ENCODE measurements around the gene MOCS1. TPM values are rescaled to one million over a fixed set of nuclear protein-coding genes. Genes with fewer than 3 reads are reported as not detected.

Gene MOCS1
- total and polyA plus RNA-seq, 9 of the 15 experiments (the other 6 are each of a cell fraction or from before 2014, with no cell fraction given), result 0.69 to 12.7 (median 8.7) TPM

- TF ChIP-seq ZNF592 (IDR thresholded peaks at IDR 0.05) (no peak), ZEB2 (IDR thresholded peaks at IDR 0.05) (no peak), TRIM25 (IDR thresholded peaks at IDR 0.05; ENCODE audit: borderline replicate concordance) (no peak), THRB (CRISPR knock-in tag; conservative IDR thresholded peaks at IDR 0.05) (no peak)
Measured at GRCh38 chr6:39903656-39904055, 30.6 kb downstream of the MOCS1 start (continued).
